Activated CD4-positive, alpha-beta T cell treated with anti-CD3 and anti-CD28 coated beads, Interleukin-2, amount 50 U/mL, for 24 hours (primary cell): ENCODE measurements around the gene NRP2.

Source experiments
- DNase-seq, 2 donors: peaks; one replicate each; pipeline ENCODE4 v3.0.0-alpha.2; 2020; ENCODE audit warnings: low read depth in 1 of 2, low spot score in 1 of 2

The NRP2 gene

GRCh38 chr2:205705511-205706349 is 23.4 kb downstream of the NRP2 start:
- DNase-seq, result no peak

GRCh38 chr2:205706769-205707381 is 24.6 kb downstream of the NRP2 start:
- DNase-seq, result no peak

- no peak for DNase-seq
Measured at GRCh38 chr2:205708231-205708631, 25.9 kb downstream of the NRP2 start.

DNA sequence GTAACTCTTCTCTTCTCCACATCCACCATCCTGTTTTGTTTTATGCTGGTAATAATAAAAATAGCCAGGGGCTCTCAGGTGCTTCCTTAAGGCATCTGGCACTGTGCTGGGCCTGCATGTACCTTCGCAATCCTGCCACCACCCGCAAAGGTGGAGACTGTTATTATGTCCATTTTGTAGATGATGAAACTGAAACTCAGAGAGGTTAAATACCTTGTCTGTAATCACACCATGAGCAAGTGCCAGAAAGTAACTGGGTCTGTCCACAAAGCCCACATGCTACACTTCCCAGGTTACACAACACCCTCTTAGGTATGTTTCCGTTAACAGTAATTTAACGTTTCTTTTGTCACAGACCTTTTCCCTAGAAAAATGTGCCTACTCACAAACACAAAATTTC is 27.0 kb downstream of the NRP2 start:
- DNase-seq, result no peak

- no peak for DNase-seq
Measured at GRCh38 chr2:205712508-205712907, 30.2 kb downstream of the NRP2 start.

DNA sequence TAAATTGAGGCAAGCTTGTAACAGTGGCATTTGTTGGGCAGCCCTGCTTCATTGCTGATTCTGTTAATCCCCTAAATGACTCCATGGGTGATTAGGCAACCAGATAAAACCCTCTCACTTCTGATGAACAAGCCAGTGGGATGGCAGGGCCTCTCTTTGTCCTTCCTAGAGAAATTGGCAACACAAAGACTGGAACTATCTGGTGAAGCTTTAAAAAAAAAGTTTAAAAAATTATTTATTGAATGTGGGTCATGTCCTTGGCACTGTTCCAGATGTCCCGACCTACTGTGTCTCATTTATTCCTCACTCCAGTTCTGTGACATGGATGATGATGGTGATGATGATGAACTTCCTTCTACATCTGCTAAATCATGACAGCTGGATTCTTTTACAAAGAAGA is 30.8 kb downstream of the NRP2 start:
- DNase-seq, result no peak

GRCh38 chr2:205714058-205714776 is 31.9 kb downstream of the NRP2 start:
- no peak for DNase-seq

DNA sequence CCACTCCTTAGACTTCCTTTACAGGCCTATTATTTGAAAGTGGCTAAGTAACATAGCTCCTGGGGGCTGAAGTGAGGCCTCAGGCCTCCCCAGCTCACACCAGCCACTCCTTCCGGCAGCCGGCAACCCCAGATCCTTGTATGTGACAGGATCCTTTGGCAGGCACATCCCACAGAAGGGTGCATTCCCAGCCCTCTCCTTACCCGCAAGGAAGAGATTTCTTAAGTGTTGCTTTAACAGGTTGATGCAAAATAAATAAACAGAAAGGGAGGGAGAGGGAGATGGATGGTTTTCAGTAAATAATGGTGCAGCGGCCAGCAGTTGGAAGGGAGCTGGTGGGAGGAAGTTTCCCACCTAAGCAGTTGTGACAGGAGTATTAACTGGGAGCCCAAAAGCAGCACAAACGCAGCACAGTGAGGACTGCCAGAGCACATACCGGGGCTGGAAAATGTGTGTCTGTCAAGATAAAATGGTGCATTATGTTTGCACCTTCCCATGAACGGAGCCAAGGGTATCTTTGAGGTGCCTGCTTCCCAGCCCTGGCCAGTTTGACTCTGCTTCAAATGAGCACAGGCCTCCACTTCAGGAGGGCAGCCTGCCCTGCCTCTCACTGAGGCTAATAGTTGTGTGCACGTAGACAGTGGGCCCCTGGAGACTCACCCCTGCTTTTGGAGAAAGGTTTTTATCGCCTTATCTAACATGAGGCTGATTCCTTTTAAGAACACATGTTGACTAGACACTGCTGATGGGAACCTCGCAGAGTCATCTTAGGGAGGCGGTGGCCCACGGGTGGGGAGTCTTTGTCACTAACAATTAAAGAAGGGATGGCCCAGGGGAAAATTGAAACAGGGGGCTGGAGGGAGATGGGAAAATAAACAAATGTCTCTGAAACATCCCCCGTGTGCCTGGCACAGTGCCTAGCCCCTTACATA is 32.8 kb downstream of the NRP2 start:
- no peak for DNase-seq

- no peak for DNase-seq
Measured at GRCh38 chr2:205715831-205716525, 33.7 kb downstream of the NRP2 start.

- no peak for DNase-seq
Measured at GRCh38 chr2:205717175-205717846, 35.0 kb downstream of the NRP2 start.

DNA sequence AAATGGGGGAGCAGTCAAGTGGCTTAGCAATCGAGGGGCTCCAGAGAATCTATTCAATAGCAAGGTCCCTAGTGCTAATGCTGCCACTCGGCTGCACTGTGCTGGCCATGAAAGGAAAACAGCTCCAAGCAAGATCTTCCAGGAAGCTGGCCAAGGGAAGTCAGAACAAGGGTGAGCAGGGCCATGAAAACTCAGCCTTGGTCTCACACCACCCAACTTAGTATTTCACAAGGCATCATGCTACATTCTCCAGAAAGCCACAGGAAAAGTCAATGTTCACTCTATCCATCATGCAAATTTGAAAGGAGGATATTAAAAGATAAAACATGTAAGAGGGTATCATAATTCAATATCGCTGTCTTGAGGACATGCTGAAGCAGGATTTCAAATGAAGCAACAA is 35.7 kb downstream of the NRP2 start:
- DNase-seq, result no peak

- no peak for DNase-seq
Measured at GRCh38 chr2:205719847-205720246, 37.5 kb downstream of the NRP2 start.

- DNase-seq, result no peak
Measured at GRCh38 chr2:205720451-205720902, 38.2 kb downstream of the NRP2 start.

DNA sequence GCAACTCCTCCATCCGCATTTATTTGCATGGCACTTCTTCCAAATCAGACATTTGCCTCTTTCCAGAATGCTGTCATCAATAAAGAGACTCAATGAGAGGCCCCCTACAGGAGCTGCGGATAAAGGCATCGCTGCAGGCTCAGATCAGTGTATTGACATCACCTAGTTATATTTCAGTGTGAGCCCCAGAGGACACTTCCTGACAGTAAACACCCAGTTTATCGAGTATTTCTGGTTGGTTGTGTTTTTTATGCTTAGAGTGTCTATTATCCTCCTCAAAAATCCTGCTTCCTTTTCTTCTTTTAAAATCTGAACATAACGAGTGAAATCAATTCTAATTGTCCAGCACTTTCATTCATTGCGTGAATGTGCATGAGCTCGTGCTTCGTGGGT is 38.8 kb downstream of the NRP2 start:
- DNase-seq, result no peak

DNA sequence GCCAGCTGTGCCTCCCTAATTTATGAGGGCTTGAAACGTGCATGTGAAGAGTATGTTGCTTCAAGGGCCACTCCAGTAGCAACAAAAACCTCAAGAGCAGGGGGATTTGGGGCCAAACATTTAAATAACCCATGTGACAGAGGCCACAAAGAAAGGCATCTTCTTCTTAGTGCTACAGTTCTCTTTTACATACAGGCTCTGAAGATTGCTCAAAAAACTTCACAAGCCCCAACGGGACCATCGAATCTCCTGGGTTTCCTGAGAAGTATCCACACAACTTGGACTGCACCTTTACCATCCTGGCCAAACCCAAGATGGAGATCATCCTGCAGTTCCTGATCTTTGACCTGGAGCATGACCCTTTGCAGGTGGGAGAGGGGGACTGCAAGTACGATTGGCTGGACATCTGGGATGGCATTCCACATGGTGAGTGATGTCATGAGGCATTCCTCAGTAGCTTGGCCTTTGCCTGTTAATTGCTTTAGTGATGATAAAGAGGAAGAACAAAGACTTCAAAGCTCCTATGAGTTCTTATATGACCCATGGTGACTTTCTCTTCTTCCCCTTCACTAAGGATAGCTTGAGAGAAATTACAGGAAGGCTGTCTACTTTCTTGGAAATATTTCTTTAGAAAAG is 40.1 kb downstream of the NRP2 start:
- no peak for DNase-seq

DNA sequence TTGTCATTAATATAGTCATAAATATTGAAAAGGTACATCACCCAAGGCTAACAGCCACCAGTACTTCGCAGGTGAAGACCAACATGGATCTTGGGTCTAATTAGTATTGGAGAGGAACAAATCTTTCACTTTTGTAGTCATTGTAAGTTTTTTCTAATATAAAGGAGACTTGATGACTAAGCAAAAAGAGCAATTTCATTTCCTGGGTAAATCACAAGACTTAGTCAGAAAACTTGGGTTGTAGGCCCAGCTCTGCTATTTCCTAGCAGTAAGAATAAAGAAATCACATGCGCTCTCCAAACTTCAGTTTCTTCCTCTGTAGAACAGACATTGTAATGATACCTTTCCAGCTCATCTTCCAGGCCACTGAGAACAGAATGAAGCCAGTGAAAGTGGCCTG is 40.9 kb downstream of the NRP2 start:
- no peak for DNase-seq

- DNase-seq, result no peak
Measured at GRCh38 chr2:205725059-205725458, 42.8 kb downstream of the NRP2 start.

DNA sequence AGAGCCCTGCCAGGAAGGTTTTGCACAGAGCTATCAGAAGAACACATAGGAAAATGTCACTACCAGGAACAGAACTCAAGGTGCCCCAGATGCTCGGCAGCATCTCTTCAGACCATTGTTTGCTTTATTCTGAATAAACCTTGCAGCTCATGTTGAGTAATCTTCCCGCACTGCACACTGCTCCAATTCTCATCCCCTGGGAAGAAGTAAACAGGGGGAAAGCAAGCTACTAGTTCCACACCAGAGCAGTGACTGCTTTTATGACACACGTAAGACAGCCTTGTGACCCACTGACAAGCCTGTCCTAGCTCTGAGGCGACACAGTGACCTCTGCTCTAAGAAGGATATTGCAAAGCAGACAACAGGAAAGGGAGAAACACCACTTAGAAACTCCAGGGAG is 44.2 kb downstream of the NRP2 start:
- DNase-seq, result no peak

- DNase-seq, result no peak
Measured at GRCh38 chr2:205727174-205727573, 44.9 kb downstream of the NRP2 start.
